HG02798 (cell line): ENCODE results near the gene FARS2.

Source experiments
- ATAC-seq: cut with Tn5 transposase; IDR thresholded peaks from one replicate; pipeline ENCODE4 v1.9.1; 2021; ENCODE audit warnings: mild to moderate bottlenecking; ENCODE audit not compliant: unreplicated experiment, poor library complexity

FARS2 gene

DNA sequence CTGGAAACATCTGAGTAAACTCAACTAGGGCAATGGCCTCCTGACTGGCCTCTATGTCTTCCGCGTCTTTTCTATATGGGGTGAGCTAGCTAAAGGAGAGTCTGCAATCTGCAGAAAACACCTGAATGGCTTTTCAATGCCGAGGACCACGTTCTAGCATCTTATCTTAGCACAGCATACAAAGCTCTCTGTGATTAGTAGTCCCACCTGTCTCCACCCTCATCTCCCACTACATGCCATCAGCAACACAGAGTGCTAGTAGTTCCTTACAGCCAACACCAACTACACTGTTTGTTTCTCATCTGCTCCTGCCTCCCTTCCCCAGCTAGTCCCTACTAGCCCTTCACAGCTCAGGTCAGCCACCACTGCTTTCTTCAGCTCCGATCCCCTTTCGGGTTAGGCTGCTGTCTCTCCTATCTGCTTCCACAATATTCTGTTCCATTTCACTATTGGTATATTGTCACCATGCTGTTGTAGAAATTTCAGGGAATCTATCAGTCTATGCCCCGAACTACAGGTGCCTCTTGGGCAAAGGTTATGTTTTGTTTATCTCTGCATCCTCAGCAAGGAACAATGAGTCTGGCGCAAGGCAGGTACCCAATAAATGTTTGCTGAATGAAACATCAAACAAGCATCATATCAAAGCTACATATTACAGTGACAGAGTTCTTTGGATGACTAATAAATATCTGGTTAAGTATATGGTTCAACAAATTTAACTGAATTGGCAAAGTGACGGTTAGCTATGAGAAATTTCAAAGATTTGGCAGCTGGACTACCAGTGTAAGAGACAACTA, 12.8 kb upstream of the FARS2 start:
- ATAC-seq: no peak

DNA sequence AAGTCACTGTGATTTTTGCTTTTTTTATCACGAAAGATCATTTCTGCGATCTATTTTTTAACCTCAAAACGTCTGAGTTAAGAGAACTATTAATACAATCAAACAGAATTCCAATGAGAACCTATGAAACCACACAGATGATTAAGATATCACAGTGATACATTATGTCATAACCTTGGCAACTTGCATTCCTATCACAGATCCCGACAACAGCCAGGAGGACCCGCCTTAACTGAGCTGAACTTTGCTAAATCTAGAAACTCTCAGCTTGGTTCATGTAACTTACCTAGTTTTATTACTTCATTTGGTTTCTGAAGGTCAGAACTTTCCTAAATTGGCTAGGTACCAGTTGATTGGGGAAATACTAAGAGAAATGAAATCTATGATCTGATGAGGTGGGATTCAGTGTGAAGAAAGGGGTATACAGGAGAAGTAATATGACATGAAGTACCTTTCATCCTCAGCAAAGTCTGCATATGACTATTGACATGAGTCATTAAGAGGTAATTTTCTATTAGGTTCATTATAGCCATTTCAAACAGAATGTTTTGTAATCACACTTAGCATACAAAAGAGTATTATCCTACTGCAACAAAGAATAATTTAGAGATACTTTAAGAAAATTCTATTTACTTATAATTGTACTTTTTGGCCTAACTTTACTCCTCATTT, 11.7 kb upstream of the FARS2 start:
- no peak for ATAC-seq

DNA sequence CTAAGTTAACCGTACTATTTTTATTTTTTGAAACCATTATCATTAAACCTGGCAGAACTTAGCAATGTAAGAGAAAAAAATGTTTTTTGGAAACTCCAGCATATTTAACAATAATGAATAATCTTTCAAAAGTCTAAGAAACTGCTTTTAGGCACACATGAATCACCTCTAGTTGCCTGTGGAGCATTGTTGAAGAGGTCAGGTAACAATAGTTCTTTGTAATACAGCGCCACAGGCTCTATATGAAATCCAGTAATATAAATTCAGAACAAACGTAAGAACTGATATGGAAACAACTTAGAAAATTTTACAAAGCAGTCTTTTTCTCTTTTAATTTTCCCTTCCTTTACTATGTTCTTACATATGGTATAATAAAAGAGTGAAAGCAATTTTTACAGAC, 10.9 kb upstream of the FARS2 start:
- no peak for ATAC-seq

DNA sequence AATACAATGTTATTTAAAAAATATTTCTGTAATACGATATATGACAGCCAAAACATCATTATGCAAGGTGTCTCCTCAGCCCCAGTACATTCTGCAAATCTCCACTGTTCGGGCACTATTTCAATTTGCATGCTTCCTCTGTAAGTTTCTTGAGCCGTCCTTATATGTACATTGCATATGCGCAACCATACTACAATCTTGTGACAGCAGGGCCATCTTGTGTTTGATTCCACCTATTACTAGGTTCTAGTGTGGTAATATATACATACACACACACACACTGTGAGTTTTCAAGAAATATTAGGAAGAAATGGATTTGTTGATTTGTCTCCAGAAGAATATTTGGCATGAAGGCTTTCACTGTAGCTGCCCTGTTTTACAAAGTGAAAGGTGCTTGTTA, 10.4 kb upstream of the FARS2 start:
- ATAC-seq: no peak

DNA sequence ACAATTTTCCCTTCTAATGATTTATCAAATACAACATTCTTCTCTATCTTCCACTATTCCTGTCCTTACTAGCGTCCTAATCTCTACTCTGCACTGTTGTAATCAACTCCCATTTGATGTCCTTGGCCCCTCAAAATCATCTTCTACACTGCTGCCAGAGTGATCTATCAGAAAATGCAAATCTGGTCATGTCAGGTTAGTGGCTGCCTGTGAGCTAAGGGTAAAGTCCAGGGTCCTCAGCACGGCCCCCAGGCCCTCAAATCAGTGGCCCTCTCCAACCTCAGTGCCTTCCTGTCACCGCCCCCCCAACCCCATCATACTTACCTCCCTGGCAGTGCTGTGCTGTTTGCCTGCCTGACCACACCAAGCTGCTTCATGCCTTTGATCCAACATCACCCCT, 4.4 kb upstream of the FARS2 start:
- no peak for ATAC-seq

DNA sequence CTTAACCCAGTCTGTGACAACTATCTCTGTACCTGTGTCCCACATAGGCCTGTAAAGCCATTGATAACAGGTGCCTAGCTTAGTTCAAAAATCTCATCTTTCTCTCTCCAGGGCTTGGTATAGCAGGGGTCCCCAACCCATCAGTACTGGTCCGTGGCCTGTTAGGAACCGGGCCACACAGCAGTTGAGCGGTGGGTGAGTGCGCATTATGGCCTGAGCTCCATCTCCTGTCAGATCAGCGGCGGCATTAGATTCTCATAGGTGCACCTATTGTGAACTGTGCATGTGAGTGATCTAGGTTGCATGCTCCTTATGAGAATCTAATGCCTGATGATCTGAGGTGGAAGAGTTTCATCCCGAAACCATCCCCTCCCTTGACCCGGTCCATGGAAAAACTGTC, 3.9 kb upstream of the FARS2 start:
- no peak for ATAC-seq

DNA sequence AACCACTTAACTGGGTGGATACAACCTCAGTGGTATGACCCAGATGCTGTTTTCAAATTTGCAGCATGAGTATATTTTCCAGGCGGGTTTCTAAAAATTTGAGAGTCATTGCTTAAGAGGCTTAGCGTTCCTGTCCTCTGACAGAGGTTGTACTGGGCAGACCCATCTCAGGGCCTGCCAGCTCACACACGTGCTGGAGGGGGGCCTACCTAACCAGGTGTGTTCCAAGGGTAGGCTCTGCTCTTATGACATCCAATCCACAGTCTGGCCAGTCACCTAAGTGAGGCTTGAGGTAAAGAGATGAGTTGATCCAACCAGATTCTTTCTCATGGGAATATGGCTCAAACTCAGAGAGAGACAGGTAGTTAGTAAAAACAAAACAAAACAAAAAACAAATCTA, 1.9 kb upstream of the FARS2 start:
- ATAC-seq: no peak

DNA sequence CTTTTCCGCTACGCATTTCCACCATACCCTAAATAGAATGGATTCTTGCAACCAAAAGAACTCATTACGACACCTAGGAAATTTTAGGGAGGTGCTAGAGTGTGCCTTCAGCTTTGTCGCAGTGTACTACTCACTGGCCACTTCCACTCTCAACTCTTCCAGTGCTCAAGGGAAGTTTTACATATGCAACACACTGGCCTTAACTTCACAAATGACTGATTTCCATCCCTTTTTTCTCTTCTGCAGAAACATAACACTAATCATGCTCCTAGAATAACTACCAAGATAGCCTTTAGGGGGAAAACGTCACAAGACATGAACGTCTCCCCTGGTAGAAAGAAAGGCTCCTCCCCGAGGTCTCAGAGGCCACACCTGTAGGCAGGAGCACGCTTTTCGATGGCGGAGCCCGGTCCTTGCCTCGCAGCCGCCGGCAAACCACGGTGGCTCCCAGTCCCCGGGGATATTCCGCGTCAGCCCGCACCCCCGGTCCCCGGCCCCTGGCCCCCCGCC, 1.1 kb upstream of the FARS2 start:
- ATAC-seq: peak; percentile 72

DNA sequence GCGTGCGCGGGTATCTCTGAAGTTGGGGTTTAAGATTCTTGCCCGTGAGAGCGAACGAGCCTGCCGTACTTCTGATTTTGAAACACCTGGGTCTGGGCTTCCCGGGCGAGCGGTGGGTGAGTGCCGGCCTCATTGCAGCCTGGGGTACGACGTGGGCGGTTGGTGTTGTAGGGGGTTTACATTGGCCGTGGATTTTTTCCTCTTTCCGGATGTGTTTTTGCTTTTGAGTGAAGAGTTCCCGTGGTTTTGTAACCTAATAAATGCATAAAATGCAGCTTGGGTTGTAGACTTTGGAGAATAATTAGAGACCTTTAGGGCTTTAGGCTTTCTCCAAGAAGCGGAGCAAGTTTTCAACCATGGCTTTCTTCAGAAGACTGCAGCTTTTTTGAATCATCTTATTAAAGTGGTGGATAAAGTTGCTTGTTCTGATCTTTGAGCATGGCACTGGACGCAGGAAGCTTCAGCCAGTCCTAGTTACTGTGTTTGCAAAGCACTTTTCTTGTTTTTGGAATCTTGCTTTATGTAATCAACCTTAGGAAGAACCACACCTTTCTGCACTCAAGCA, 314 bp downstream of the FARS2 start:
- no peak for ATAC-seq

DNA sequence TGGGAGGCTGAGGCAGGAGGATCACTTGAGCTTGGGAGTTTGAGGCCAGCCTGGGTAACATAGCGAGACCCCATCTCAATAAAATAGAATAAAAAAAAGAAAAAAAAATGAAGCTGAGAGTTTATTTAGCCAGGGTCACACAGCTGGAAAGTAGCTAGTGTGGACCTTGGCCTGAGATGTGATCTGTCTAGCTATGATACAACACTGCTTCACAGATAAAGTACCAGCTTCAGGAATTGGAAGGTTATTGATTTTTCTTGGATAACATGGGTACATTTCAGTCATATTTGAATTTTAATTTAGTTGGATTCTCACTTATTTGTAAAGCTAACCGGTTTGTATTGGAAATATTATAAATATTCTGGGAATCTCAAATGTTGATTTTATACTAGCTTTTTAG, 5.1 kb downstream of the FARS2 start:
- ATAC-seq: no peak

DNA sequence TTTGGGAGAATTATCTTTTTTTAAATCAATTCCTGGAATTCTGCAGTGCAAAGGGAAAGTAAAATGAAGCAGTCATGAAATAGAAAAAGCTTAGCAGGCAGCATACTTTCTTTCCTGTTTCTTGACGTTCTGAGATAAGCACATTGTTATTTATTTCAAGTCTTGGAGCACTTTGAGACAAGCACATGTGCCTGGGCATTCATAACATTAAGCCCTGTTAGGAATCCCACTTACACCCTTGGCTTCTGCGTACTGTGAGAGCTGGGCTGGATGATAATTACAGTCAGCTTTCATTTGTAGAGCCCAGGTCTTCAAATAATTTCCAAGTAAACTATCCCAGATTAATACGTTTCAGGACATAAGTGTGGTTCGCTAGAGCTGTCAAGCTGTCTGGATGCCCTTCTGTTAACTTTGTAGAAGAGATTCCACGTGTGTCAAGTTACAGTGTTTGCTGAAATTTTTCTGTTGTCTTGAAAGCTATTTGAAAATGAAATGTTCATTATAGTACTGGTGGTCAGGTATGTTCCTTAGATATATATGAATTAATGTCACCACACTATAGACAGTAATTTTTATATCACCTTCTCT, 8.9 kb downstream of the FARS2 start:
- no peak for ATAC-seq

DNA sequence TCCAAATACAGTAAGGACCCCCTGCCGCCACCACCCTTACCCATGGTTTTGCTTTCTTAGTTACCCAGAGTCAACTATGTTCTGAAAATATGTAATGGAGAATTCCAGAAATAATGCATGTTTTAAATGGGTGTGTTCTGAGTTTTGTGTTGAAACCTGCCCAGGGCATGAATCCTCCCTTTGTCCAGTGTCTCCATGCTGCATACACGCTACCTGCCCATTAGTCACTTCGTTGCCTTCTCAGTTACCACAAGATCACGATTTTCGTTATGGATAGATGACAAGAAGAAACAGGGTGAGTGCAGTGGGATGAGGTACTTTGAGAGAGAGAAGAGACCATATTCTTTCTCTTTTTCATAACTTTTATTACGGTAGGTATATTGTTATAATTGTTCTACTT, 10.6 kb downstream of the FARS2 start:
- no peak for ATAC-seq

DNA sequence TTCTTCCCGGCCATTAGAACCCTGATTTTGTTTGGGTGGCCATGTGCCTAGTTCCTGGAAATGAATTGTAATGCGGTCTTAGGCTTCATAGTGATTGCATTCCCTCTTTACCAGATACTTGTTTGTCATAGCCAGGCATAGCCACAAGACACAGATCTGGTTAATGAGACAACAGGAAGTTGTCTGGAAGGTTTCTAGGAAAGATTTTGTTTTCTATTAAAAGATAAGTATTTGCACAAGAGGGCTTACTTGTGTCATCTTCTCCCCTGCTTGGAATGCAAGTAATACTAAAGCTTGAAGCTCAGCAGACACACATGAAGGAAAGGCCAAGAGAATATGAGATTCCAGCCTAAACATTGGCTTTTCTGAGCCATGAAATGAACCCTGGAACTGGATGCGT, 12.9 kb downstream of the FARS2 start:
- ATAC-seq: no peak

DNA sequence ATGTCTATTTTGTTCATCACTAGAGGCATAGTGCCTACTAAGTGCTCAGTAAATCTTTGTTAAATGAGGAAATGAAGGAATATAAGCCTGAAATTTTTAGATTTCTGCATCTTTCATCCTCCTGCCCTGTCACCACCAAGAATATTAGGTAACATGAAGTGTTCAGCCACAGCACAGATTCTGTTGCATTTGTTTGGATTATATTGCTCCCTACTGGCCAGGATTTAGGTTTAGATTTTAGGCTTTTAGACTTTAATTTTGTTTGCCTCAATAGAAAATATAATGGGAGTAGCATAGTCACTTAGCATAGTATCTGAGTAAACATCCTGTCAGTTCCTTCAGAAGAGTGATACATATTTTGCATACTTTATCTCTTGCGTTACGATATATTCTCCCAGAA, 14.2 kb downstream of the FARS2 start:
- no peak for ATAC-seq

DNA sequence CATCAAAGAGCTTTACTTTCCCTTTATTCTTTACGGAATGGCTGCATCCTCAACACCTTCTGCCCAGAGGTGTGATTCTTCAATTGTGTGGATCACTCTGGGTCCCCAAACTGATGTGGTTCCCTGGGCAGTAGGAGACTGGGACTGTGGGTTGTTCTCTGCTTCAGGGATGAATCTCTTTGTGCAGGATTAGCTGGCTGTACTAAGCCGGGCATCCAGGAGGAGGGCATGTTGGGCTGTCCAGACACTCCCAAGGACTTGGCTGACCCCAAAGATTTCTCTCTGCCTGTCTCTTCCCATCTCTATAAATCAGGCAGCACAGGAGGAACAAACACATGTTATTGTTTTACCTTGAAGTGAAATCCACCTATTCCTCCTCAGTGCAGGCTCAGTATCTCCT, 15.3 kb downstream of the FARS2 start:
- no peak for ATAC-seq

DNA sequence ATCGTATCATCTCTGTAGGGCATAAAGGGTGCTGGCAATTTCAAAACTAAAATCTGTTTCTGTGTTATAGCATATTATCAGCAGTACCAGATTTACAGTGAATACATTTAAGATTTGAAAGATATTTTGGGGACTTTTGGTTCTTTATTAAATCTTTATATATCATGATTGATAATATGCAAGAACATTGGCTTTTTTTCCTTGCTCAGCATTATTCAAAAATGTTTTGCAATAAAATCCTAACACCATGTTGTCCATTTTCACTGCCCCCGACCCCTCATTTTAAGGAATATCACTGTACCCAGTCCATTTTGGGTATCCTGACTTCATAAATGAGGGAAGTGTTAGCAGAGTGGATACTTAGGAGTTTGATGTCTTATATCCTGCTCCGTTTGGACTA, 16.3 kb downstream of the FARS2 start:
- ATAC-seq: no peak

DNA sequence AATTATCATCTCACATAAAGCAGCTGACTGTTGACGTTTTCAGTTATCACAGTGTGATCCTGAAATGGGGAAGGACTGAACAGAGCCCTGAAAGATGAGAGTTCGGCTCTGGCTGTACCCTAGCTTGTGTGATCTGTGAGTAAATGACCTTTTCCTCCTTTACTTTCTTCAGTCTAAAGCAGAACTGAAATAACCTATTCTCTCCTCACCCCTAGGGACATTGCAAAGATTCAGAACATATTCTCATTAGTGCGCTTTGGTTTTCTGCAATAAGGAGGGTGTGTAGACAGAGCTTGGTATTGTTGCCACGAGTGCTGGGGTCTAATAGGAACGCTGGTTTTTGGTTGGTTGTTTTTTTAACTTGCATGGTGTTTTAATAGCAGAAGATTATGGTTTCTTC, 16.7 kb downstream of the FARS2 start:
- peak; percentile 79 for ATAC-seq

DNA sequence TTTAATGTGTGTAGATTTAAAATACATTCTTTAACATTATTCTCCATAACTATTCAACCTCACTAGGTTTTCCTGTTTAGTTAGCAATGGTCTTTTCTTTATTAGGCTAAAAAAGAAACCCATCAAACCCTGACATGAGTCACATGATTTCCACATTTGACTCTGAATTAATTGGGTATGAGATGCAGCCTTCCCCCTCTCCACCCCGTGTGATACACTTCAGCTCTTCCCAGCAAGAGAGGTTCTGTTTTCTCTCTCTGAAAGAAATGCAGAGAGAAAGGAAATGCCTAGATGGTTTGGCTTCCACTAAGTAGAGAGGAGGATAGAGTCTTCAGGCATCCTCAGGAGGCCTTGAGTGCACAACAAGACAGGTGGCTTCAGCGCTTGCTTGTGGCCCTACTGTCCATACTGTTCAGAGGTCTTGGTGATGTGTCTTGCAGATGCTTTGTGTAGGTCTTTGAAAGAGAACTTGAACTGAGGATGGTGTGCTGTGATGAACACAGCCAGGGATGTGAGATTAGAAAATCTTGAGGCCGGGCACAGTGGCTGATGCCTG, 17.3 kb downstream of the FARS2 start:
- ATAC-seq: no peak

DNA sequence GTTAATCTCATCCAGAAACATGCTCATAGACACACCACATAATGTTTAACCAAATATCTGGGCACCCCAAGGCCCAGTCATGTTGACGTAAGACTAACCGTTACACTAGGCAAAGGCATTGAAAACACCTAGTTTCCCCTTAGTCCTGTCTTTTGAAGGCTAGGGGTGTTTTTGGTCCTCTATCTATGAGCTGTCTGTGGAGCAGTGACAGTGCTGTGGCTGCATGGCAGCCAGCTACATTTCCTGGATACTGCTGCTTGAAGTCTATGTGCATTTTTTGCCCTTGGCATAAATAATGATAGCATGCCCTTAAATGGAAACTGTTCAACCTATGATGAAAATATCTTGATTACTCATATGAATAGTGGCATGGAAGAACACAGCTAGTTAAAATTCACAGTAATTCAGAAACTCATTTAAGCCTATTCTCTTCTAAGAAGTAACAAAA, 18.6 kb downstream of the FARS2 start:
- no peak for ATAC-seq

DNA sequence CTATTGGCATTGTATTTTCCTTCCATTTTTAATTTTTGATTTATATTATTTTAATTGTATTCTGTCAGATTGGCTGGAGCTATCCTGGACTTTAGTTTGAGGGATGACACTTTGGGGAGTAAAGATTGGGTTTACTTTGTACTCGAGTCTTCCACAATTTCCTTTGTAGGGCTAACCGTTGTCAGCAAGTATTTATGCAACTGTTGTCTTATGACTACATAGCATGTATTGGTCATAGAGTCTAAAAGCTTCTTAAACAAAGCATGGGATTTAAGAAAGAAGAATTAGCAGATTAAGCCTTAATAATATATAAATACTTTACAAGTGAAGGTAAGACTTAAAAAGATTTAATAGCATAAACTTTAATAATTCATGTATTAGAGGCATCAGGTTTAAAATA, 19.6 kb downstream of the FARS2 start:
- ATAC-seq: no peak

DNA sequence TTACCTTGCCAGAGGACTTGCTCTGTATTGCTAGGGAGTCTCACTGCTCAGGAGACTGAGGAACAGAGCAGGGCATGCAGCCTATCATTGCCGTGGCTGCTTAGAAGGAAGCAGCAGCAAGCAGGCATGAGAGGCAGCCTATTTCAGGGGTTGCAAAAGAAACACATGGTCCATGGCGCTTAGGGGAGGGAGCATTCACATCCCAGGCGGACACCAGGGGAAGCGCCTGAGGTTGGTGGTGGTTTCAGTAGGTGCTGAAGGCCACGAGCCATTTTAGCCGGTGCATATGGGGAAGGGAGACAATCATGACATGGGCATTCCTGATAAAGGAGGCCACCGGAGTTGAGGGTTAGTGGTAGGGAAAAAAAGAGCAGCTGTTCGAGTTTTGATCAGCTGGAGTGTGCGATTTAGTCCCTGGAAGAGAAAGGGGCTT, 20.9 kb downstream of the FARS2 start:
- ATAC-seq: no peak
